Panc1 (cell line): ENCODE data around the gene INSYN2A. TPM values are rescaled to one million over a fixed set of nuclear protein-coding genes. Genes with fewer than 3 reads are reported as not detected.

Experiments used
- ATAC-seq: fragments of 200-7000 bp; cut with Tn5 transposase; 2 replicates; pipeline ENCODE4 v1.9.1; 2020; ENCODE audit warnings: mild to moderate bottlenecking, moderate library complexity
- BruUV-seq: library from RNA; stranded (reverse); fragments of 400-500 nt; replicated peaks from 2 replicates; lab custom pipeline; 2021; lab: Mats Ljungman, UMichigan
- CTCF ChIA-PET: fragments of 300-600 bp; sonication (Branson Sonifier 250); formaldehyde crosslinking; loops from one replicate; lab custom pipeline; 2022; ENCODE audit warnings: antibody characterized with exemption; lab: Charles Lee
- POLR2A ChIA-PET: fragments of 300-600 bp; sonication (Branson Sonifier 250); formaldehyde crosslinking; loops from one replicate; lab custom pipeline; 2022; ENCODE audit warnings: antibody characterized with exemption; lab: Charles Lee
- DNase-seq: peaks from one replicate; pipeline ENCODE4 v3.0.0-alpha.2; 2010; ENCODE audit warnings: low read depth, low spot score
- H3K27ac ChIP-seq: 2 replicates; pipeline ENCODE4 v1.5.1; 2011; ENCODE audit warnings: mild to moderate bottlenecking, low read length, inconsistent platforms
- H3K27me3 ChIP-seq: fragments of 200-500 bp; sonication (Bioruptor generic); 2 replicates; pipeline ENCODE4 v1.6.0; 2014; ENCODE audit warnings: low read length, inconsistent platforms; ENCODE audit not compliant: control insufficient read depth, insufficient read depth
- H3K36me3 ChIP-seq: fragments of 200-500 bp; sonication (Bioruptor generic); 2 replicates; pipeline ENCODE4 v1.5.1; 2014; ENCODE audit warnings: inconsistent platforms, mild to moderate bottlenecking, low read length, moderate library complexity; ENCODE audit not compliant: control insufficient read depth, insufficient read depth
- H3K4me1 ChIP-seq: 2 replicates; pipeline ENCODE4 v1.5.1; 2011; ENCODE audit warnings: inconsistent platforms, mild to moderate bottlenecking, low read length, moderate library complexity; ENCODE audit not compliant: control insufficient read depth, insufficient read depth
- H3K4me3 ChIP-seq, 2 experiments: 2 replicates each; pipeline ENCODE4 v1.5.1; 2011 to 2012; ENCODE audit warnings: low read depth in 2 of 2, low read length in 2 of 2, mild to moderate bottlenecking in 2 of 2, inconsistent platforms in 1 of 2, moderate library complexity in 1 of 2
- H3K9me3 ChIP-seq: fragments of 200-500 bp; sonication (Bioruptor generic); 2 replicates; pipeline ENCODE4 v1.5.1; 2014; ENCODE audit warnings: low read depth, mild to moderate bottlenecking, inconsistent platforms, low read length, moderate library complexity; ENCODE audit not compliant: control insufficient read depth, insufficient read depth
- CTCF ChIP-seq: fragments of 450-650 bp; IDR thresholded peaks from 2 replicates; pipeline ENCODE4 v1.5.1; 2017; ENCODE audit warnings: mild to moderate bottlenecking
- POLR2AphosphoS5 ChIP-seq: IDR thresholded peaks from 2 replicates; pipeline ENCODE4 v1.6.1; 2012; ENCODE audit warnings: mild to moderate bottlenecking, low read depth, low read length, moderate library complexity
- SIN3A ChIP-seq: IDR thresholded peaks from 2 replicates; pipeline ENCODE4 v1.6.1; 2012; ENCODE audit warnings: low read depth, mild to moderate bottlenecking, low read length, moderate library complexity, borderline replicate concordance; ENCODE audit not compliant: insufficient read depth
- TCF7L2 ChIP-seq: IDR thresholded peaks from 2 replicates; pipeline ENCODE4 v1.6.1; 2011; ENCODE audit warnings: mild to moderate bottlenecking, low read depth, low read length, inconsistent platforms
- in situ Hi-C: cut with HindIII; loops from 2 replicates; pipeline ENCODE4 v1.10.0; 2016; ENCODE audit warnings: low sequenced_read_pairs, low pct_unique_long_range_greater_than_20kb
- intact Hi-C: fragments of 100-400 bp; cut with micrococcal nuclease; formaldehyde crosslinking; loops from one replicate; pipeline ENCODE4 v1.10.0; 2022; ENCODE audit not compliant: unreplicated experiment
- total RNA-seq: library from RNA; stranded (reverse); gene quantifications from one replicate; pipeline ENCODE4 v1.2.1, GENCODE V29; 2021; ENCODE audit not compliant: unreplicated experiment
- TF ChIP-seq, protein P1 (sequence below), 2 experiments: IDR thresholded peaks; 2 replicates each; pipeline ENCODE4 v1.6.1; 2011 to 2012; ENCODE audit warnings: low read depth in 2 of 2, control low read depth in 1 of 2, low read length in 1 of 2, mild to moderate bottlenecking in 1 of 2, moderate library complexity in 1 of 2; ENCODE audit not compliant: insufficient read depth in 1 of 2

Gene INSYN2A
- total RNA-seq, 1 experiment from 2014 or later: not detected

DNA sequence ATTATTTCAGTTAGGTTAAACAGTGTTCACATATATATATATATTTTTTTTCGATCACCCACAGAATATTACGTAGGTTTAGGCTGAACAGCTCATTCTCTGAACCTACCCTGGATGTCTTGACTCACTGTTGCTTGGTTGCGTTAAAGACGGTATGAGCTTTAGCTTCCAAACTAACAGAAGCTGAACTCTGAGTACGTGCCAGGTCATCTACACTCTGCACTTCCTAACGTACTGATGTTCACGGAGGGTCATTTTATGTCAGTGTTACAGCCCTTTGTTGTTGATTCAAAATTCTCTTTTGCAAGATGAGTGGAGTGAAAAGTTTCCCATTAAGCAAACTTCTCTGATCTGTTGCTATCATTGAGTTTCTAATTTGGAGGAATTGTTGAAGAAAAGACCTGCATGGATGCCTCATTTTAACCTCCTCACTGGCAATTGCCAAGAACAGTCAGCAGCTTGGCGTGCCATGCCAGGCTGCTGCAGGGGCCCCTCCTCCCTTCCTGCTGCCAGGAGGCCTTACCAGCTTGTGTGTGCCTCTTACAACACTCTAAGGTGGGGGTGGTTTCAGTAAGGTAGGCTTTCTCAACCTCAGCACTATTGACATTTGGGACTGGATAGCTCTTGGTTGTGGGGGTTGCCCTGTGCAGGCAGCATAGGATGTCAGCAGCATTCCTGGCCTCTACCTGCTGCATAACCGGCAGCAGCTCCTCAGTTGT is 44.3 kb downstream of the INSYN2A start:
- DNase-seq: no peak
- ChIA-PET POLR2A (no interaction called here), CTCF (no interaction called here)
- H3K27ac ChIP-seq: no peak overlapping the region
- TF ChIP-seq POLR2AphosphoS5 (no peak), CTCF (no peak), SIN3A (no peak), TCF7L2 (no peak)
- TF ChIP-seq, protein P1, sequence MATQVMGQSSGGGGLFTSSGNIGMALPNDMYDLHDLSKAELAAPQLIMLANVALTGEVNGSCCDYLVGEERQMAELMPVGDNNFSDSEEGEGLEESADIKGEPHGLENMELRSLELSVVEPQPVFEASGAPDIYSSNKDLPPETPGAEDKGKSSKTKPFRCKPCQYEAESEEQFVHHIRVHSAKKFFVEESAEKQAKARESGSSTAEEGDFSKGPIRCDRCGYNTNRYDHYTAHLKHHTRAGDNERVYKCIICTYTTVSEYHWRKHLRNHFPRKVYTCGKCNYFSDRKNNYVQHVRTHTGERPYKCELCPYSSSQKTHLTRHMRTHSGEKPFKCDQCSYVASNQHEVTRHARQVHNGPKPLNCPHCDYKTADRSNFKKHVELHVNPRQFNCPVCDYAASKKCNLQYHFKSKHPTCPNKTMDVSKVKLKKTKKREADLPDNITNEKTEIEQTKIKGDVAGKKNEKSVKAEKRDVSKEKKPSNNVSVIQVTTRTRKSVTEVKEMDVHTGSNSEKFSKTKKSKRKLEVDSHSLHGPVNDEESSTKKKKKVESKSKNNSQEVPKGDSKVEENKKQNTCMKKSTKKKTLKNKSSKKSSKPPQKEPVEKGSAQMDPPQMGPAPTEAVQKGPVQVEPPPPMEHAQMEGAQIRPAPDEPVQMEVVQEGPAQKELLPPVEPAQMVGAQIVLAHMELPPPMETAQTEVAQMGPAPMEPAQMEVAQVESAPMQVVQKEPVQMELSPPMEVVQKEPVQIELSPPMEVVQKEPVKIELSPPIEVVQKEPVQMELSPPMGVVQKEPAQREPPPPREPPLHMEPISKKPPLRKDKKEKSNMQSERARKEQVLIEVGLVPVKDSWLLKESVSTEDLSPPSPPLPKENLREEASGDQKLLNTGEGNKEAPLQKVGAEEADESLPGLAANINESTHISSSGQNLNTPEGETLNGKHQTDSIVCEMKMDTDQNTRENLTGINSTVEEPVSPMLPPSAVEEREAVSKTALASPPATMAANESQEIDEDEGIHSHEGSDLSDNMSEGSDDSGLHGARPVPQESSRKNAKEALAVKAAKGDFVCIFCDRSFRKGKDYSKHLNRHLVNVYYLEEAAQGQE (IDR thresholded peaks at IDR 0.05; ENCODE audit: insufficient read depth in 1 of 2, low read depth in 2 of 2, low read length in 1 of 2): no peak
- no peaks in the 10 kb centered on the region for H3K9me3 ChIP-seq
- no peaks in the 10 kb centered on the region for H3K36me3 ChIP-seq
- H3K4me3 ChIP-seq: no peak overlapping the region
- intact Hi-C loops (no loop called here), in situ Hi-C loops (no loop called here)
- no peak for ATAC-seq
- BruUV-seq: no TSS peak
- H3K4me1 ChIP-seq: peaks cover 7% of the 10 kb centered on the region
- no peaks in the 10 kb centered on the region for H3K27me3 ChIP-seq

DNA sequence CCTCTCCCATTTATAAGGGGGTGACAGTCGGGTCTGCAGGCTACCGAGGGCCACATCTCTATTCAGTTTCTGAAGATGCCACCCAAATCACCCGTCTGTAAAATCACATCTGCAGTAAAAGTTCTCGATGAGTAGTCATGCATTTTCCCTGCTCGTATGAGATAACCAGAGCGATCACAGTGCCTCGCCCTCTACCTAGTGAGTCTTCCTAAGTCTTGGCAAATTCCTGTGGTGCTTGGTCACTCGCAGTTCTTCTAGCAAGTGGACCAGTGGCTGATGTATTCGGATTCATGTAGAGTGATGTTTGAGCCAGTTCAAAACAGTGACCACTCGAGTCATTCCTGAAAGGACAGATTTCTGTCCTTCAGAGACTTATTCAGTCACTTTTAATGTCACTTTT is 44.9 kb downstream of the INSYN2A start:
- Histone ChIP-seq H3K9me3 (no peaks in the 10 kb centered on the region), H3K27me3 (no peaks in the 10 kb centered on the region), H3K4me1 (peaks cover 7% of the 10 kb centered on the region), H3K36me3 (no peaks in the 10 kb centered on the region), H3K27ac (no peak overlapping the region), H3K4me3 (no peak overlapping the region)
- DNase-seq (no peak), ATAC-seq (no peak)
- in situ Hi-C loops (no loop called here), intact Hi-C loops (no loop called here)
- no TSS peak for BruUV-seq
- CTCF ChIA-PET: no interaction called here
- POLR2A ChIA-PET: no interaction called here
- TF ChIP-seq CTCF: no peak
- TF ChIP-seq, protein P1 (IDR thresholded peaks at IDR 0.05; ENCODE audit: insufficient read depth in 1 of 2, low read depth in 2 of 2, low read length in 1 of 2): no peak
- TF ChIP-seq POLR2AphosphoS5: no peak
- no peak for TF ChIP-seq TCF7L2
- no peak for TF ChIP-seq SIN3A
